Pancreas (tissue), 10 donors: ENCODE measurements around the gene ACSBG1. TPM values are rescaled to one million over a fixed set of nuclear protein-coding genes. Genes with fewer than 3 reads are reported as not detected.

ENCODE experiments used
- ATAC-seq, 4 donors: fragments of 200-7000 bp; cut with Tn5 transposase; one replicate each; pipeline versions ENCODE4 v1.8.0 to v1.9.1; 2020; ENCODE audit warnings: mild to moderate bottlenecking in 4 of 4, moderate library complexity in 4 of 4
- DNase-seq, 6 donors: peaks; one replicate each; pipeline ENCODE4 v3.0.0-alpha.2; 2020
- FAIRE-seq: peaks from 2 replicates; lab custom pipeline; 2012; peaks lifted over from hg19 to GRCh38; lab: Jason Lieb, UNC
- H3K27ac ChIP-seq, 4 donors: fragments of 200-600 bp; sonication (generic); 1 replicate in 3 of 4; 2 replicates in 1 of 4; pipeline versions ENCODE4 v1.5.0 to v1.8.0; 2020
- H3K27me3 ChIP-seq, 4 donors: fragments of 200-600 bp; one replicate each; pipeline ENCODE4 v1.8.0; 2021
- H3K36me3 ChIP-seq, 3 donors: fragments of 200-600 bp; sonication (generic) in 1 of 3; one replicate each; pipeline versions ENCODE4 v1.5.0 to v1.8.0; 2020 to 2021
- H3K4me1 ChIP-seq, 3 donors: fragments of 200-600 bp; one replicate each; pipeline ENCODE4 v1.8.0; 2021
- H3K4me3 ChIP-seq, 4 donors: fragments of 200-600 bp; sonication (generic) in 2 of 4; one replicate each; pipeline versions ENCODE4 v1.5.0 to v1.8.0; 2020 to 2021
- H3K9me3 ChIP-seq, 4 donors: fragments of 200-600 bp; one replicate each; pipeline ENCODE4 v1.8.0; 2021
- CTCF ChIP-seq, 4 donors: fragments of 200-600 bp; sonication (generic) in 3 of 4; IDR thresholded peaks; one replicate each; pipeline versions ENCODE4 v1.5.0 to v1.8.0; 2021; ENCODE audit warnings: antibody characterized with exemption in 4 of 4
- WGBS, 2 donors: extraction: QIAGEN DNeasy Blood & Tissue Kit; methylation state at CpG; one replicate each; pipeline ENCODE4 v1.1.7; 2013; 5-methylcytosine and 5-hydroxymethylcytosine counted together
- intact Hi-C, 3 donors: fragments of 100-400 bp; cut with DNase I; formaldehyde crosslinking; loops; one replicate each; pipeline versions ENCODE4 v1.11.1 to v1.14.2; 2022
- polyA plus RNA-seq, 2 donors: library from polyadenylated mRNA; stranded (reverse); fragments of 200-250 nt; gene quantifications; one replicate each; pipeline ENCODE4 v1.2.3, GENCODE V29; 2013
- total RNA-seq, 6 donors: library from RNA; stranded (reverse); fragmentation: NEBNext Ultra II Directional in 4 of 6; extraction: Animal tissue kit (Norgen Biotek cat#: 25700) in 4 of 6; gene quantifications; one replicate each; pipeline versions ENCODE4 v1.2.1 to v1.2.4, GENCODE V29; 2021 to 2023
- donor health status: healthy with polysubstance abuse.
- donor health status: DM: no; HTN: no; CAD: no; lungs with moderate emphysema.
- donor health status: DM: no; HTN: no; CAD: no.
- donor health status: control.
- donor health status: control.
- donor health status: Bipolar disorder and iron deficiency.
- donor health status: DM: yes; HTN: yes; CAD: no.
- donor health status: DM: no; HTN: no; CAD: no.
- donor health status: DM: no; HTN: no; CAD: no.
- donor health status: DM: yes; HTN: yes; CAD: no.

Gene ACSBG1
- total and polyA plus RNA-seq, 8 donors, result 0.04 to 0.12 (median 0.04) TPM; not detected in 5

- DNase-seq (peak in 1 of 6 donors; percentile 58), ATAC-seq (peak; percentile 8 to 26 (median 19)), FAIRE-seq (no peak)
These were observed 30.8 kb downstream of the ACSBG1 start for GRCh38 chr15:78203346-78204225.

GRCh38 chr15:78201281-78202190 is 32.8 kb downstream of the ACSBG1 start:
- WGBS, 2 donors, result 85 to 89% methylated on average over 10 of the region's 10 CpGs
- no peaks in the 10 kb centered on the region for H3K9me3 ChIP-seq
- H3K27ac ChIP-seq, result no peak overlapping the region
- DNase-seq (no peak), ATAC-seq (no peak), FAIRE-seq (no peak)
- no peaks in the 10 kb centered on the region for H3K36me3 ChIP-seq
- no peak for TF ChIP-seq CTCF (IDR thresholded peaks at IDR 0.05)
- H3K27me3 ChIP-seq, result no peaks in the 10 kb centered on the region
- H3K4me1 ChIP-seq, result peaks cover 16 to 31% (median 24%) of the 10 kb centered on the region in 3 donors
- H3K4me3 ChIP-seq, result no peak overlapping the region
- intact Hi-C loops, result no loop called here

More at GRCh38 chr15:78203346-78204225, 30.8 kb downstream of the ACSBG1 start:
- intact Hi-C loops, result no loop called here
- no peak overlapping the region for H3K4me3 ChIP-seq
- no peaks in the 10 kb centered on the region for H3K27me3 ChIP-seq
- H3K4me1 ChIP-seq, result peaks cover 16 to 42% (median 33%) of the 10 kb centered on the region in 3 donors
- H3K9me3 ChIP-seq, result no peaks in the 10 kb centered on the region
- H3K36me3 ChIP-seq, result no peaks in the 10 kb centered on the region
- H3K27ac ChIP-seq, result no peak overlapping the region
- TF ChIP-seq CTCF (IDR thresholded peaks at IDR 0.05), result no peak
- WGBS, 2 donors, result 63 to 72% methylated on average over 14 of the region's 14 CpGs

- FAIRE-seq (no peak), DNase-seq (peak in 1 of 6 donors; percentile 4), ATAC-seq (no peak)
- no peaks in the 10 kb centered on the region for H3K9me3 ChIP-seq
- 86 to 89% methylated on average over 10 of the region's 10 CpGs for WGBS, 2 donors
- no peak overlapping the region for H3K27ac ChIP-seq
- H3K36me3 ChIP-seq, result no peaks in the 10 kb centered on the region
- intact Hi-C loops, result no loop called here
- no peak overlapping the region for H3K4me3 ChIP-seq
- peaks cover 10 to 22% (median 12%) of the 10 kb centered on the region in 3 donors for H3K4me1 ChIP-seq
- no peaks in the 10 kb centered on the region for H3K27me3 ChIP-seq
- TF ChIP-seq CTCF (IDR thresholded peaks at IDR 0.05), result no peak
These were observed 34.0 kb downstream of the ACSBG1 start for GRCh38 chr15:78200276-78200930.

- DNase-seq (peak in 1 of 6 donors; percentile 1), FAIRE-seq (no peak), ATAC-seq (no peak)
- Histone ChIP-seq H3K4me1 (no peaks in the 10 kb centered on the region), H3K9me3 (no peaks in the 10 kb centered on the region), H3K27ac (no peak overlapping the region), H3K4me3 (no peak overlapping the region), H3K27me3 (no peaks in the 10 kb centered on the region), H3K36me3 (no peaks in the 10 kb centered on the region)
- no peak for TF ChIP-seq CTCF (IDR thresholded peaks at IDR 0.05)
- 63 to 65% methylated on average over 6 to 7 of the region's 7 CpGs for WGBS, 2 donors
- intact Hi-C loops, result loop anchor here in 2 of 3 donors (5.0 to 10.0 kb wide), 2 partner anchors 73 to 85 kb away; no protein-coding TSS in a partner anchor
These were observed 36.7 kb downstream of the ACSBG1 start for GRCh38 chr15:78197632-78198031.
